Spleen (tissue), 7 donors: ENCODE data around the gene RNF133.

ENCODE experiments used
- CTCF ChIP-seq, 11 experiments: fragments of 200-600 bp in 7 of 11; fragments of 450-650 bp in 4 of 11; sonication (generic) in 4 of 11; IDR thresholded peaks in 8 of 11; conservative IDR thresholded peaks in 3 of 11; 1 replicate in 7 of 11; 2 replicates in 4 of 11; pipeline versions ENCODE4 v1.4.0 to v1.8.0; 2016 to 2021; ENCODE audit warnings: antibody characterized with exemption in 11 of 11, inconsistent platforms in 4 of 11, mild to moderate bottlenecking in 1 of 11
- POLR2A ChIP-seq, 3 donors: fragments of 450-650 bp; IDR thresholded peaks; one replicate each; pipeline ENCODE4 v1.5.1; 2017; ENCODE audit warnings: antibody characterized with exemption in 3 of 3, mild to moderate bottlenecking in 1 of 3
- donor health status: DM: no; HTN: no; CAD: no; lungs with moderate emphysema.
- donor health status: DM: no; HTN: no; CAD: no.
- donor health status: DM: no; HTN: no; CAD: no.

GRCh38 chr7:122699017-122699416 lies at the start of gene RNF133:
- no peak for TF ChIP-seq CTCF (IDR thresholded peaks at IDR 0.05 in 8 of 11, conservative IDR thresholded peaks at IDR 0.05 in 3 of 11)
- TF ChIP-seq POLR2A (IDR thresholded peaks at IDR 0.05) = no peak
